ENCODE results near the gene DNAJC9.

The DNAJC9 gene

GRCh38 chr10:73252445-73253224, 5.6 kb upstream of the DNAJC9 start, which contains the start of gene MRPS16 (continued):
- TF ChIP-seq ZBTB17 (tag by site-specific recombination; IDR thresholded peaks at IDR 0.05) (peak; percentile 94), ZBTB49 (tag by site-specific recombination; IDR thresholded peaks at IDR 0.05; ENCODE audit: low read depth) (no peak), HOXA7 (CRISPR knock-in tag; IDR thresholded peaks at IDR 0.05; ENCODE audit: borderline replicate concordance) (no peak), ZNF16 (tag by site-specific recombination; IDR thresholded peaks at IDR 0.05; ENCODE audit: low read depth) (no peak), REST (tag by site-specific recombination; IDR thresholded peaks at IDR 0.05) (peak; percentile 80), ZNF19 (tag by site-specific recombination; IDR thresholded peaks at IDR 0.05; ENCODE audit: low read depth) (no peak), SETDB1 (IDR thresholded peaks at IDR 0.05; ENCODE audit: insufficient read length, low read length) (no peak), ZNF138 (tag by site-specific recombination; IDR thresholded peaks at IDR 0.05; ENCODE audit: borderline replicate concordance) (no peak), SP3 (tag by site-specific recombination; IDR thresholded peaks at IDR 0.05) (peak; percentile 99), ELK4 (IDR thresholded peaks at IDR 0.05; ENCODE audit: borderline replicate concordance, low read depth, low read length) (no peak; the same call in 1 of the 2 replicates), ZNF211 (tag by site-specific recombination; IDR thresholded peaks at IDR 0.05; ENCODE audit: low read depth) (no peak), ZNF670 (tag by site-specific recombination; IDR thresholded peaks at IDR 0.05; ENCODE audit: low read depth) (no peak), ZNF677 (tag by site-specific recombination; IDR thresholded peaks at IDR 0.05) (no peak), ZNF785 (tag by site-specific recombination; IDR thresholded peaks at IDR 0.05) (no peak), ZNF501 (tag by site-specific recombination; IDR thresholded peaks at IDR 0.05) (peak; percentile 76; the same call in 1 of the 2 replicates), ZNF394 (tag by site-specific recombination; IDR thresholded peaks at IDR 0.05; ENCODE audit: borderline replicate concordance) (no peak), ZBTB20 (tag by site-specific recombination; IDR thresholded peaks at IDR 0.05) (peak; percentile 77; the same call in 1 of the 2 replicates), ZNF175 (tag by site-specific recombination; IDR thresholded peaks at IDR 0.05) (no peak), ZNF280D (tag by site-specific recombination; IDR thresholded peaks at IDR 0.05) (no peak), KLF16 (tag by site-specific recombination; IDR thresholded peaks at IDR 0.05) (peak; percentile 95), PRDM2 (tag by site-specific recombination; IDR thresholded peaks at IDR 0.05; ENCODE audit: borderline replicate concordance) (no peak), ZNF335 (tag by site-specific recombination; conservative IDR thresholded peaks at IDR 0.05) (peak; percentile 94)
